Erythroblast (primary cell): ENCODE results near the gene FOLR1.

Experiments
- GATA1 ChIP-seq: IDR thresholded peaks from 2 replicates; pipeline ENCODE4 v1.6.1; 2011; ENCODE audit warnings: low read depth, mild to moderate bottlenecking, control low read depth, low read length, moderate library complexity
- POLR2A ChIP-seq: IDR thresholded peaks from 2 replicates; pipeline ENCODE4 v1.6.1; 2011; ENCODE audit warnings: mild to moderate bottlenecking, low read length

- no peak for TF ChIP-seq POLR2A
- TF ChIP-seq GATA1: no peak
Measured at GRCh38 chr11:72195518-72196270, 3.8 kb downstream of the FOLR1 start.
